NCI-H1417 treated with DMSO at 0.1 percent for 48 hours (cell line): ENCODE data around the gene SARNP.
"Not testable (repeated sequence)": the region's sequence is repeated elsewhere in the genome, so short reads cannot be mapped to it uniquely, and the experiment has no call there.

Experiments used
- DNase-seq: peaks from one replicate; lab custom pipeline; 2025; lab: John Stamatoyannopoulos, UW

Gene SARNP

DNA sequence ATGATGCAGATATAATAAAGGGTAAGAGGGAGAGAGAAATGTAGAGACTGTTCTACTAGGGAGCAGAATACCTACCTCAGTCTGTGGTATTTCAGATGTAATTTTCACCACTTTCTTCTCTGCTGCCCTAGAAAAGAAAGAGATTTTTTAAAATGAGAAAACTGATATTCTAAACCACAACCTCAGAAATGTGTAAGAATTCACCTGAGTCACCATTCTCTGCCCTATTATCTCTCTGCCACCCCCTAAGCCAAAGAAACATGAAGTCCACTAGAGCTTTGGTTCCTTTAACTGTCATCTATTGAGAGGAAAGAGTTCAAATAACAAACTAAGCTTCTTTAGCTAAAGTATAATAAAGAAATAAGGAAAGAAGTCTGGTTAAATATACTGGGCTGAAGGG is 21.6 kb downstream of the SARNP start:
- no peak for DNase-seq

DNA sequence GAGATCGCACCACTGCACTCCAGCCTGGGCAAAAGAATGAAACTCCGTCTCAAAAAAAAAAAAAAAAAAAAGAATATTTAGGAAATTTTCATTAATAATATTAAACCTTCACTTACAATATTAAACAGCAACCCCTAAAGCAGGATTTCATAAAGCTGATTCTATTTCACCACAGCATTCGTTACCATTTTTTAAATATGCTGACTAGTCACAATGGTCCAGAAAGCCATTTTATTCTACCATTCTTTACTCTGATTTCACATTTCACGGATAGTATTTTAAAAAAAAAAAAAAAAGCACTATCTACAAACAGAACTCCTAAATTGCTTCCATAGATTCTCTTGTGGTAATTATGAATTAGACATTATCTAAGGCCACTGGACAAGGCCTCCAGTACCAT is 27.6 kb downstream of the SARNP start:
- no peak for DNase-seq

DNA sequence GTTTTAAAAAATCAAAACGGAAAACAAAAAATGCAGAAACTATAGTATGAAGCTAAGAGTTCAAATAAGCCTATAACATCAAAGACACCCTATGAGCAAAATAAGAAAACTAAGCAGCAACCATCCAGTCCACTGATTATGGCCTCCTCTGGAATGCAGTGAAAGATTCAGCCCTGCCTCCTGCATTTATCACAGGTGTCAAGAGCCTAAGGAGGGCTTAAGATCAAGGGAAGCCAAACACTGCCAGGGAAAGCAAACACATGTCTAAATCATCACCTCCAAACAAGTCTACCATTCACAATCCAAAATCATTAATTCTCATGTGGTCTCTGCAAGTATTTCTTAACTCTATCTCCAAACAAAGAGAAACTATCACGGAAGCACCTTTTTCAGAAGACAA is 28.4 kb downstream of the SARNP start:
- no peak for DNase-seq

DNA sequence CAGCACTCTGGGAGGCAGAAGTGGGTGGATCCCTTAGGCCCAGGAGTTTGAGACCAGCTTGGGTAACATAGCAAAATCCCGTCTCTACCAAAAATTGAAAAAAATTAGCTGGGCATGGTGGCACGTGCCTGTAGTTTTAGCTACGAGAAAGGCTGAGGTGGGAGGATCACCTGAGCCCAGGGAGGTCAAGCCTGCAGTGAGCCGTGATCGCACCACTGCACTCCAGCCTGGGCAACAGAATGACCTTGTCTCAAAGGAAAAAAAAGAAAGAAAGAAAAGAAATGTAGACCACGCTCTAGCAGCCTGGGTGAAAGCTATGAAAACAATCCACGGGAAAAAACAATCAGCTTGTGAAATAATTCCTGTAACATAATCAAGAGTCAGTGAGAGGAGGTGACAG is 29.0 kb downstream of the SARNP start:
- DNase-seq = no peak

DNA sequence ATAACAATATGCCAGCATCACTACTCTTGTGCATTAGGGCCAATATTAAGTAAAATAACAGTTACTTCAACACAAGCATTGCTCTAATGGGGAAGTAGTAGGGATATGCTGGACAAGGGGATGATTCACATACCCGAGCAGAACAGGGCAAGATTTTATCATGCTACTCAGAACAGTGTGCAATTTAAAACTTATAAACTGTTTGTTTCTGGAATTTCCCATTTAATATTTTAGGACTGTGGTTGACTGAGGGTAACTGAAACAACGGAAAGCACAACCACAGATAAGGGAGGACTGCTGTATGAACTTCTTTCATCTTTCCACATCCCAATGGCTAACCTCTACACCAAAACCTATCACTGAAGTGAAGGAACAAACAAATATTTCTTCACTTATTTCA is 36.8 kb downstream of the SARNP start:
- DNase-seq = no peak

DNA sequence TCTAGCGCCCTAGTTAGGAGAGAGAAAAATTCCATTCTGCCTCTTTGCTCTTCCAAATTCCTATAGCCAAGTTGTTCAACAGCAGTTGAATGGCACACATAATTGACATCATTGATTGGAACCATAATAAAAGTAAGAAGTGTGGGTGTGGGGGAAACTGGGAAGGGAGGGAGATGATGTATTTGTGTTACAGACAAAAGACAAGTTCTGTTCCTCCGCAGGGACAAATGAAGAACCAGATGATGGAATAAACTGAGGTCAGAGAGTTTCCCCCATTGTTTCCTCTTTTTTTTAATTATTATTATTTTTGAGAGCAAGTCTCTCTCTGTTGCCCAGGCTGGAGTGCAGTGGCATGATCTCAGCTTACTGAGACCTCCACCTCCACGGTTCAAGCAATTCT is 39.7 kb downstream of the SARNP start:
- no peak for DNase-seq

DNA sequence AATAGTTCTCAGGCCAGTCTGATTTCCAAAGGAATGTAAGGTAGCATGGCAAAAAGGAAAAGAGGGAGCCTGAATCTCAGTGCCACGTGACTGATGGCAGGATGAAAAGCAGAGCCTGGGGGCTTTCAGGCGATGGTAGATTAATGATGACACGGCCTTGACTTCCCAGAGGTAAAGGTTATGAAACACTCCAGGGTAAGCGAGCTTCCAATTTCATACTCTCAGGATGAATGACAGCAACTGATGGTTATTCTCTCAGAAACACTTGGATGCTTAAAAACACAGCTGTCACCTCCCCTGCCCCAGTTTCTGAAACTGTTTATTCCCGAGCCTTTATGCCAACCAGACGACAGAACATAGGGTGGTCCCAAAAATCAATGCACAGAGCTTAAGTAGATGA is 45.8 kb downstream of the SARNP start:
- DNase-seq = no peak

DNA sequence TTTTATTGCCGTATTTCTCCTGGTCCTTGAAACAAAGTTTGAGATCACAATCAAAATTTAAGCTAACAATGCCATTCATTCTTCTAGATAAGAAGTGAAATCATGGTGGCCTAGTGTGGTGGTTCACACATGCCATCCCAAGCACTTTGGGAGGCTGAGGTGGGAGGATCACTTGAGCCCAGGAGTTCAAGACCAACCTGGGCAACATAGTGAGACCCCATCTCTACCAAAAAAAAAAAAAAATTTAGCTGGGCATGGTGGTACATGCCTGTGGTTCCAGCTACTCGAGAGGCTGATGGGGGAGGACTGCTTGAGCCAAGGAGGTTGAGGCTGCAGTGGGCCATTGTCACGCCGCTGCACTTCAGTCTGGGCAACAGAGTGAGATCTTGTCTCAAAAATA is 50.4 kb downstream of the SARNP start:
- no peak for DNase-seq

DNA sequence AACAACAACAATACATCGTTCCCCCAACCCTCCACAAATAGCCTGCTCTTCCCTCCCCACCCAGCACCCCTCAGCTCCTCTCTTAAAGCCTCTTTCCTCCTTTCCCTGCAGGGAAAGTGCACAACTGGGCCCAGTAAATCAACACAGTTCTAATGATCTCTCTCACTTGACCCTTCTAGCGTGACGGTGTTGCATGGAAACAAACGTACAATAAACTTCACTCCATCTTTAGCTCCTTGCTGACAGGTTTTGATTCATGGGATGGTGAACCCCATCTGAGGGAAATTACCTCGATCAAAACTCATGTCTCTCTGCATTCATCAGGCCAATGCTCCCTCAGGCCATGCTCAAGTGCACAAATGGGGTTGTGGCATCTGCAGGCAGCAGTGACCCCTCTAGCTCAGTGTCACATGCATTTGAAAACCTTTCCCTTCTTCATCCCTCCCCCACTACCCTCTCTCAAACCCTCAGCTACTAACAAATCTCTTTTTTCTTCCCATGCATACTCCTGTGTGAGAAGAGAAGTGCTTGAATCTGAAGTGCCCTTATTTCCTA is 51.7 kb downstream of the SARNP start:
- no peak for DNase-seq

DNA sequence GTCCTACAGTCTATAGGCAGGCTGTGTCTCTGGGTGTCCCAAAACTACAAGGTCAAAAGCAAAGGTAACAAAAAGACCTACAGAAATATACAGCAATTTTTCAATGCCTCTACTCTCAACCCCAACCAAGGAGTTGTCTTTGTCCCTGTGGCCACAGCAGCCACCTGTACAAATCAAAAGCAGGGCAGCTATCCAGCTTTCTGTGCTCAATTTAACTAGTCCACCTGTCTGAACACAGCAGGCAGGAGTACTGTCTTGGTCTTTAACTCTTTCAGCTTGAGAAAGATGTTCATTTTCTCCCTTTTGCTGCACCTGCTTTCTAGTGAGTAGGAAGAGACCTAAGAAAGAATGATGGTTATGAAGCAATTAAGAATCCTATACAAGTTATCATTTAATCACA is 54.9 kb downstream of the SARNP start:
- DNase-seq = no peak

DNA sequence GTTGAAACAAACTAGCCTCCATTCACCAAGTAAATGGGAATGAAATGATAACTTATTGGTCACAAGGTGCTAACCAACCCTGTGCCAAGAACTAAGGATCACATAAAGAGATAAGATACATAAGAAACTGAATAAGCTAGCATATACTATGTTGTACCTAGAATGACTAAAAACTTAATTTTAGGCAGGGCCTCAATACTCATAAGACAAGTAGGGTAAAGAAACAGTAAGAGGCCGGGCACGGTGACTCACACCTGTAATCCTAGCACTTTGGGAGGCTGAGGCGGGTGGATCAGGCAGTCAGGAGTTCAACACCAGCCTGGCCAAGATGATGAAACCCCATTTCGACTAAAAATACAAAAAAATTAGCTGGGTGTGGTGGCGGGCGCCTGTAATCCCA is 56.9 kb downstream of the SARNP start:
- DNase-seq = no peak

DNA sequence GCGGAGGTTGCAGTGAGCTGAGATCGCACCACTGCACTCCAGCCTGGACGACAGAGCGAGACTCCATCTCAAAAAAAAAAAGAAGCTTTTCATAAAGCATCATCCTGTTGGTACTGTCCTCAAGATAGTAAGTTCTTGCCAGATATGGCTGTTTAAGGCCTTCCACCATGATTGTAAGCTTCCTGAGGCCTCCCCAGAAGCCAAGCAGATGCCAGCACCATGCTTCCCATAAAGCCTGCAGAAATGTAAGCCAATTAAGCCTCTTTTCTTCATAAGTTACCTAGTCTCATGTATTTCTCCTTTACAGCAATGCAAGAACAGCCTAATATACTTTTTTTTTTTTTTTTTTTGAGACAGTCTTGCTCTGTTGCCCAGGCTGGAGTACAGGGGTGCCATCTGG is 58.9 kb downstream of the SARNP start:
- DNase-seq = not testable (repeated sequence)

DNA sequence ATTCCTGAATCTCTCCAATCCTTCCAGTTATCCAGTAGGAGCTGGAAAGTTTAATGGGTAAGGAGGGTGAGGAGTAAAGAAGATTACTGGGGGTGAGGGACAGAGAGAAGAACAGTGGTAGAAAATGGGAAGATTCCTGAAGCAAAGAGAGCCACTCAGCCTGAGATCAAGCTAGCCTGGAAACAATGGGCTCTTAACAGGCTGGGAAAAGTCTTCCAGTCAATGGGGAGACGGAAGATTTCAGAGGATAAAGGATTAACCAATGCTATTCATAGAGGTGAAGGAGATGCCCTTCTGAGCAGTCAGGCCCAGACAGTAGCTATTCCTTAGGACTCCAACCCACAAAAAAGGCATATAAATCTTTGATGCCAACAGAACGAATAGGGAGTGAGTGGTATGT is 59.8 kb downstream of the SARNP start:
- no peak for DNase-seq

DNA sequence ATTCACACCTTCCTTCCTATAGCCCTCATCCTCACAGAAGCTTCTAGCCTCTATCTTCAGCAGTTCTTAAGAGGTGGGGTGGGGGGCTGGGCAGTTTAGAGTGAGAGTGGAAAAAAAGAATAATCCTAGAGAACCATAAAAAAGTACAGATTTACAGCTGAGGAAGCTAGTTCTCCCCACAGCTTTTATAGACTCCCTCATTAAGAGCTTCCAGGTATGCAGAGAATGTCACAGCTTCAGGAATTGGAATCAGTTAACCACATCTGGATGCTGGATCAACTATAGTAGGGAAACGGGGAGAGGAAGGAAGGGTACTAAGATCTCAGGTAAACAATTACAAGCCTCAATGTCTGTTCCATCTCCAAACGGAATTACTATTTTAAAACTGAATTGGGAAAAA is 62.3 kb downstream of the SARNP start:
- no peak for DNase-seq

DNA sequence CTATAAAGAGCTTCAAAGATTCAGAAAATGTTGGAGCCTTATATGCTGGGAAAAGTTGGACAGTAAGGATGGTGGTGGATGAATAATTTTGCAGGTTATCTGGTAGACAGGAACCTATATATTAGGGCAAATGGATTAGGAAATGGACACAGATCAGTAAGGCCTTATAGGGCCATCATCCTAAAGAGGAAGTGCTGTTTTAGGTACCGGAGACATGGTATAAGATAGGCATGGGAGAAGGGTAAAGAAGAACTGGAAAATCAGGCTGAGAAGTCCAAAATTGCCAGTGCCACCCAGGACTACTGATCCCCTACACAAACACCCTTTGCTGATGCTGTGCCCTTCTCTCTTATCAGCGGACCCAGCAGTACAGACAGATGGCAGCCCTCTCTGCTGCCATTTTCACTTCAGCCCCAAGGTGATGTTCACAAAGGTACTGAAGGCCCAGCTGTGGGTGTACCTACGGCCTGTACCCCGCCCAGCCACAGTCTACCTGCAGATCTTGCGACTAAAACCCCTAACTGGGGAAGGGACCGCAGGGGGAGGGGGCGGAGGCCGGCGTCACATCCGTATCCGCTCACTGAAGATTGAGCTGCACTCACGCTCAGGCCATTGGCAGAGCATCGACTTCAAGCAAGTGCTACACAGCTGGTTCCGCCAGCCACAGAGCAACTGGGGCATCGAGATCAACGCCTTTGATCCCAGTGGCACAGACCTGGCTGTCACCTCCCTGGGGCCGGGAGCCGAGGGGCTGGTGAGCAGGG is 69.1 kb downstream of the SARNP start:
- DNase-seq = no peak

DNA sequence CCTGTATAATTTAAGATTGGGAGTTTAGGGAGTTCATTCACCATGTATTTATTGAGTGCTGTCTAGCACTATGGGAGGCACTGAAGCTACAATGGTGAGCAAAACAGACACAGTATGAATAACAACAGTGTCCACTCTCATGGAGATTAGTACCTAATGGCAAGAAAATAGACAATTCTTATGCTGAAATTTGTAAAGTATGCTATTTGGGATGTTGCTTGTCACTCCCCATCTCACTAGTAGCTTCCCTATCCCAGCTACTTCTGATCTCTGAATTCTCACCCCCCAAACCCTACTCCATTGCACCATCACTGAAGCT is 70.7 kb downstream of the SARNP start:
- DNase-seq = no peak

DNA sequence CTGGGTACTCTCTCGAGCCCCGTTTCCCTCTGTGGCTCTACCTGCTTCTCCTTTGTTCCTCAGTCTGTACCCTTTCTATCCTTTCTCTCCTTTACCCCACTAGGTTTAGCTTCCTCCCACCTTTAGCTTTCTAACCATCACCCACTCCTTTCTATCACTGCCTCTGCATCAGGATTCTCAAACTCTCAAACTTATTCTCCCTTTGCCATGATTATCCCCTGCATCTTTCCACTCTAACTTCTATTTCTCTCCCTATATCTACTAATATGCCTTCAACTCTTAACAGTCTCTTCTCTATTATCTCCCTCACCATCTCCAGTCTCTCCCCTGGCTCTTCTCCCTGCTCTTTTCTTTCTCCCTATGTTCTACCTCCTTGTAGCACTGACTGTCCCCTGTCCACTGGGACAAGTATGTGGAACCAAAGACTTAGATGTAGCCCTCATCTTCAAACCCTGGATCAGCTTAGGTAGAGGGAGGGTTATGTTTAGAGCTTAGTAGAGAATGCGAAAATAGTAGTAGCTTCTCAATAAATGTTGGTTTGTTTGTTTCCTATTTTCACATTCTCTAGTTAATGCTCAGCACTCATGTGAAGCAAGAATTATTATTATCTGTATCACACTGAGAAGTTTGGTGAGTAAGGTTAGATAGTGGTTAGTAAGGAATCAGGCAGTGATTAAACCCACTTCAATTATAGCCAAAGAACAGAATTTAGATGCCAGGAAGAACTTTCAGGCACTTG is 71.2 kb downstream of the SARNP start:
- no peak for DNase-seq

DNA sequence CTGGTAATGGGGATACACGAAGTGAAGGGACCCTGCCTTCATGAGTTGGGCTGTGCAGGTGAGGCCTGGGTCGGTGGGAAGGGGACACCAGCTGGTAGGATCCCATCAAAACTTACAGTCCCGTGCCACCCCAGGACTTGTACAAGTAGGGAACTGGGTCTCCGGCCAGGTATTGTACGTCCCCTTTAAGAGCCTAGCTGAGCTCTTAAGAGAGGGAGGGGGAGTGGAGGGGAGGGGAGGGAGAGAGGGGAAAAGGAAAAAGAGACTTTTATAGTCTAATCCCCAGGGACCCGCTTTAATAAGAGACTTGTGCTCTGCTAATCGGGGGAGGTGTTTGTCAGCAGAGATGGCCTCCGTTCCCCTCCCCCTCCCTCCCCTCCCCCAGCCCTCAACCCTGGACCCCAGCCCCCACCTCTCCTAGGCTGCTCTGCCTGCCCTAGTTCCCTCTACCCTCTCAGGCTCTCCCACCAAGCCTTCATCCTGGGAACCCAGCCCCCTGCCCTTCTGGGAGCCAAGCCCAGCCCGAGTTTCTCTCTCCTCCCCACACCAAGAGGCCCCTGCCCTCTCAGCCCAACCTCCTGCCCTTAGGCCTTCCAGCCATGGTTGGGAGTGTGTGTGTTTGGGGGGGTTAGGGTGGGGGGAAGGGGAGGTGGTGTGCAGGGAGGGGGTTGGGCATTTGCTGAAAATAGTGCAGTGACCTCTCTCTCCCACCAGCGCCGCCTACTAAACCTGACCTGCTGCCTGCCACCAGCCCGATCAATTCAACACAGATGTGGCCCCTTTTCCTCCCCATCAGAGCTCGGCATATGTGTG is 72.0 kb downstream of the SARNP start:
- no peak for DNase-seq

DNA sequence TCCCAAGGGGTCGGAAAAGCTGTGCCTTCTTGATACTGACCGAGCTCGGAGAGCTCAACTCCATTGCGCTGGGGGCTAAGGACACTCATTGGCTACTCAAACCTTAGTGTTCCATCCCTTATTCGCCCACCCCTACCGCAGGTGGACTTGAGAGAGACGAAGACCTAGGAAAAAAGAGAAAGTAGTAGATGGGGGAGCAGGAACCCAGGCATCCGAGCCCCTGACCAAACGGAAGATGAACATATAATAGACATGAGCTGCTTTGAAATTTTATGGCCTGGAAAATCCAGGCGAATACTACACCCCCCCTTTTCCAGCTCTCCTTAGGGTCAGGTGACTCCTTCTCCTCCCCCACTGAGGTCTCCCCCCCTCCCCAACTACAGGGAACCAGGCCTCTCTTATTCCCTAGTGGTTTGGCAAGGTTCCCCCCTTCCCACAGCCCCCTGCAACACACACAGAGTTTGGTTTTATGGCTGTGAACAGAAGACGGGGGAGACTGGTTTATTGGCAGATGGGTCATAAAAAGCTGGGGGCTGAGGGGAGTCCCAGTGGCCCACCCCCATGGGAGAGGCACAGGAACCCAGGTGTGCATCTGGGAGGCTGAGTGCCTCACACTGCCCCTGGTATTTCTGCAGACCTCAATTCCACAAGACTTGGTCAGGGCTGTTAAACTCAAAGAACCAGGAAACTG is 73.0 kb downstream of the SARNP start:
- no peak for DNase-seq

DNA sequence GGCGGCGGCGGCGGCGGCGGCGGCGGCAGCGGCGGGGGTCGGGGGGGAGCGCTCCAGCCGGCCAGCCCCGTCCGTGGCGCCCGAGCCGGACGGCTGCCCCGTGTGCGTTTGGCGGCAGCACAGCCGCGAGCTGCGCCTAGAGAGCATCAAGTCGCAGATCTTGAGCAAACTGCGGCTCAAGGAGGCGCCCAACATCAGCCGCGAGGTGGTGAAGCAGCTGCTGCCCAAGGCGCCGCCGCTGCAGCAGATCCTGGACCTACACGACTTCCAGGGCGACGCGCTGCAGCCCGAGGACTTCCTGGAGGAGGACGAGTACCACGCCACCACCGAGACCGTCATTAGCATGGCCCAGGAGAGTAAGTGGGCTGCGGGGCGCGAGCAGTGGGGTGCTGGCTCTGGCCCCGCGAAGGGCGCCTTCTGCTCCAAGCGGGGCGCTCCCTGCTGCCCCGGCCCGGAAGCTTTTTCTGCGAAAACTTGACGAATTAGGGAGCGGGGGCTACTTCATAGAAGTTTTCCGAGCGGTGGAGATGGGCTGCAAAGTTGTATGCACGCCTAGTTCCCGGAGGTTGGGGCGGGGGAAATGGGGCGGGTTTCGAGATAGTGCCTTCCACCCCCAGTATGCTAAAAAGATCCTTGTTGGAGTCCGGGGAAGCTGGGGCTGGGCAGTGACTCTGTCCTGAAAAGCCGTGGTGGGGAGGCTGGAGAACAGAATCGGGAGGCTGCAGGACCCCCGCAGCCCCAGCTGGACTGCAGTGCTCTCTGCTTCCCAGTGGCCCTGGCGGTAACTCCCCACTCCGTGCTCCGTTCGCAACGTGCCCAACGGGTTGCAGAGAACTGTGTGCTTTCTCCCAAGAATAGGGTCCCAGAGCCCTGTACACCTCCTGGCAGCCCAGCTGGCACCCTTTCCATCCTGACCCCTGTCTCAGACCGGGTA is 73.9 kb downstream of the SARNP start:
- no peak for DNase-seq
